GM08714 (cell line): ENCODE results near the gene HOXA3.

ENCODE experiments used
- H3K4me3 ChIP-seq: fragments of 200-500 bp; sonication (Bioruptor generic); 2 replicates; pipeline ENCODE4 v1.5.1; 2014; ENCODE audit warnings: mild to moderate bottlenecking, low read length, inconsistent platforms
- ZNF274 ChIP-seq: IDR thresholded peaks from 2 replicates; pipeline ENCODE4 v1.6.1; 2012; ENCODE audit warnings: mild to moderate bottlenecking, low read depth, low read length

The HOXA3 gene

GRCh38 chr7:27154901-27155815 lies 2.8 kb upstream of the HOXA3 start:
- H3K4me3 ChIP-seq: no peak overlapping the region; the same call in 1 of the 2 replicates
- TF ChIP-seq ZNF274: no peak

- no peak for TF ChIP-seq ZNF274
- H3K4me3 ChIP-seq: no peak overlapping the region
Measured at GRCh38 chr7:27154369-27154768, 2.0 kb upstream of the HOXA3 start.

DNA sequence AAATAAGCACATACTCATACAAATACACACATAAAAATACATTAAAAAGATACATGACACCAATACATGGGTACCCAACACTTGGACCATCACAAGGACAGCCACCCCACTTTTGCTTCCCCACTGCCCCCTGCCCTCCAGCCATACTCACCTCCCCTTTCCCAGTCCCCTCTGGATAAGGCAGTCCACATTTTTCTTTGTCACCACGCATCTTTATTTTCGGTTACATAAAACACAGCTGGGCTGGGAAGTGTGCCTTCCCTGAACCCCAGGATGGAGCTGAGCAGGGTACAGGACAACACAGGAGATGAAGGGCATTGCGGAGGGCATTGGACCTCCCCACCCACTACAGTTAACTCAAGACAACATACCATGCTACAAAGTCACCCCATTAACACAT lies 1.1 kb upstream of the HOXA3 start:
- H3K4me3 ChIP-seq: no peak overlapping the region
- no peak for TF ChIP-seq ZNF274

GRCh38 chr7:27152816-27153442 lies 546 bp upstream of the HOXA3 start:
- no peak overlapping the region for H3K4me3 ChIP-seq
- no peak for TF ChIP-seq ZNF274

DNA sequence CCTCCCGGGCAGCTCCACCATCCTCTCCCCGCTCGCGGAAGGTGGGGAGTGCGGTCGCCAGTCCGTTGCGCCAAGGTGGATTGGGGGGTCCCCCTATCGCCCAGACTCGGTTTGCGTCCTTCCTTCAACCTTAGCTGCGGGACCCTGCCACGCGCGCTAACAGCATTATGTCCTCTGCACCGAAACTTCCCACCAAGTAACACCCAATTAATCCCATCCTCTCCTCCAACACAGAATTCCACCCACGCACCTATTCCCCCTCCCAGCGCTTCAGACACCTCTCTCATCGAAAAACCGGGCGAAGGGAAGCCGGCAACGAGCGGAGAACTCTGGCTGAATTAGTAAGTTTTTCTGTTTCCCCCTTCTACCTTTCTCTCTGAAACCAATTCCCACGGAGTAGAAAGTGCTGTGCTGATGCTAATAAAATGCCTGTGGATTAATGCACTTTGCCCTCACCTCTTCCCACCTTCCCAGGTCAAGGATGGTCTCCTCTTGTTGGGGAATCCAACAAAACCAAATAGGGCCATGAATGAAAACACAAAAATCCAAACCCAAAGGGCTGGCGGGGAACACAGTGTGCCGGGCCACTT lies 947 bp downstream of the HOXA3 start:
- peak overlapping the region; percentile 37; the same call in 1 of the 2 replicates for H3K4me3 ChIP-seq
- TF ChIP-seq ZNF274: no peak

DNA sequence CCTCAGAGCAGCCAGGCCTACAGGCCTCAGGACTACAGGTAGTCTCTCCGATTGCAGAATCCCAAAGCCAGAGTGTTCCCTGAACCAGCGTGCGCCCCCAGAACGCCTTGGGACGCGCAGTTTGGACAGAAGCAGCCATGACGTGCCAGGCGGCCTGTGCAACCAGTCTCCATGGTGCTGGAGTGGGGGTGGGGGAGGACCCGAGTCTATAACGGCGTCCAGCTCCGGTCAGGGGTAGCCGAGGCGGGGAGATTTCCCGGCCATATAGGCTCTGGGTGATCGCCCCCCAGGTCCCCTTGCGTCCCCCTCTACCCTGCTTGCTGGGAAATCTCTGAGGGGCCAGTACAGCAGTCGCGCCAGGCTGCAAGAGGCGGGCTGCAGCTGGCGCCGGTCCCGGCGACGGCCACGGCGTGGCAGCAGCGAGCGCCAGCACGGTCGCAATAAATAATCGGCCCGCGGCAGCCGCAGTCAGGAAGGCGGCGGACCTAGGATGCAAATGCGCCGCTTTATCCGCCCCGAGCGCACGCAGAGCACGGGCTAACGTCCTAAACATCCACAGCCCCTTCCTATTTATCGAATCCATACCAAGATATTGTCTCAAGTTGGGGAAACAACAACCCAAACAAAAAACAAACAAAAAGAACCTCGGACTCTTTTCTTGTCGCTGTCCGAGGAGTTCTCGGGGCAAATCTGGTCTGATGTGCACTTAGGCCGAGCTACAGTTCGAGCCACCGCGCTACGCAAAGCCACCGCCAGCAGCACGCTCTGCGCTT lies 1.6 kb downstream of the HOXA3 start:
- TF ChIP-seq ZNF274: no peak
- H3K4me3 ChIP-seq: peak overlapping the region; percentile 37

DNA sequence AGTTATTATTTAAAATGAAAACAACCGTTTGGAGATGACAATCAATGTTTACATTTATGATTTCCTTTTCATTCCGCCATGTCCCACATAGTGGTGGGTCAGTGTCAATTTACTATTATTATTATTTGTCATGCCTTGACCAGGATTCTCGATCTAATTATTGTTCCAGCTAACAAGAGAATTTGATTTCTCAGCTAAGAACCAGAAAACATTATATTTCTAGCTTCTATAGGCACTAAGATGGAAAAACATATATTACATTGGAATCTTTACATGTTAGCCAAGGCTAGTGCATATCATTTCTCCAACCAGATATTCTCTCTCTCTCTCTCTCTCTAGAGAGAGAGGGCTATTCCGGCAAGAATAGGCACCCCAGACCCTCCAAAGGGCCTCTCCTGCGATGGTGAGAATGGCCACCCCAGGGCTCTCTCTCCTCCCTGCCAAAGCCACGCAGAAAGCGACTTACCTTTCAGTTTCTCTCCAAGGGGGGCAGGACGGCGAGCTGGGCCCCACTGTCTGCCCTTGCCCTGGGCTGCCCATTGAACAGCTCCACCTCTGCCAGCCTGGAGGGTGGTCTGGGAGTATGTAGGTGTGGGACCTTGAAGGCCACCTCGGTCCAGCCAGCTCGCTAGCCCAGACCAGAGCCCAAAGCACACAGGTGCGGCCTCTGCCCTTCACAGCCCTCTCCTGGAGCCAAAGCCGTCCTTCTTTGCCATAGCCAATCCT lies 2.4 kb downstream of the HOXA3 start:
- H3K4me3 ChIP-seq: peak overlapping the region; percentile 8
- no peak for TF ChIP-seq ZNF274

DNA sequence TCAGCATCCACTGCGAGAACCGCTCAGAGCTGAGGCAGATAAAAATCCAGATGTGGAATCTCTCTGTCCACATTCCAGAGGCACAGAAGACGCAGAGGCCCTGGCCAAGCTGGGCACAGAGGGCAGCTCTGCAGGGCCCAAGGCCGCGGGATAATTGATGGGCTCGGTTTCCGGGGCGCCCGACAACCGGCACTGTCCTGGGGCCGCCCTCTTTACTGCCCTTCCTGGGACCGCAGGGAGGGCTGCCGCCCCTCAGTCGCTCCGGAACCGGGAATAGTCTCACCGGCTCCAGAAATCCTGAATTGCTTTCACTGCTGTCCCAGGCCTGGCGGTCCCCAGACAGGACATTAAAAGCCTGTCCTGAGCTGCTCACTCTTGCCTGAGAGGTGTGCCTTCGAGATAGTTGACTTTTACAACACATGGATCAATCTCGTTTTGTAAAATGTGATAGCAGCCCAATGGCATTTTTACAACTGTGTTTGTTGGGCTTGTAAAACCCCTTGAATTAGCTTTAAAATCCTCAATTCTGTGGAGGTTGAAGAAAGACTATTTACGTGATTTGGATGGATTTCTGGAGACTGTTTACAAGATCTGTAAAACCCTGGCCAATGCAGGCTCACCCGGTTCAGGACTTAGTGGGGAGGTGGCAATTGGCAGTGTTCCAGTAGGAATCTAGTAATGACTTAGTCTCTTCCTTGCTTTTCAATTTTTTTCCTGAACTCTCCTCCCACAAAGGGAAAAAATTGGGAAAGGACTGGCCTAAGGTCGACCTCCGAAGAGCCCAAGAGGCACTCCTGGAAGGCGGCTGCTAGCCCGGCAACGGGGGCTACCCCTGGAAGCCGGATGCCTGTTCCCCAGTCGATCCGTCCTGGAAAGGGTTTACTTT lies 3.4 kb downstream of the HOXA3 start:
- no peak for TF ChIP-seq ZNF274
- H3K4me3 ChIP-seq: no peak overlapping the region; the same call in 1 of the 2 replicates

DNA sequence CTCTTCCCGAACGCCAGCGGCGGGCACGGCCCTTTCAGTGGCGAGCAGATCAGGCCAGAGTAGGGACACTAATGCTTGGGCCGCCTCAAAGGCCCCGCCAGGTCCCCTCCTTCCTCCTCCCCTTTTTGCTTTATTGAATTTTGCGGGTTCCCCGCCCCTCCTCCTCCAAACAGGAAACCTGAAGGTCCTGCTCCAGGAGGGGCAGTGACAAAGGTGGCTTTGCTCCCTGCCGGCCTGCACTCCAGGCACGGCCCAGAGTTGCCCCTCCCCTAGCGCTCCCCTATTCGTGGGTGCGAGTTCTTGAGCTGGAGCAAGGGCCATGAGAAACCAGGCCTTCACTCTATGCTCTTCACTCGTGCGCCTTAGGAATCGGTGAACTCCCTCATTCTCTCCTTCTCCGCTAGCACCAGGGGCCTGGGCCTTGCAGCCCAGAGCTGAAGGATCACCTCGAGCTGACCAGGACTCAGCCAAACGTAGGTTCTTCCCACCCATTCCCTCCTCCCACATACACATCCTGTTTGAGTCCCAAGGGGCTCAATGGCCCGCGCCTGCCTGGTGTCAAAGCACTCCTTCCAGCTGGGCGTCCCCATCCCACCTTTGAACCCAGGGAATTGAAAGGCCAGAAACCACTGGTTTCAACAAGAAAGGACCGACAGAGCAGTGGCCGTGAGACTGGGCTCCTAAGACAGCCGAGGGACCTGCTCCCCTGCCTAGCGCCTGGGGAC lies 4.2 kb downstream of the HOXA3 start:
- no peak overlapping the region for H3K4me3 ChIP-seq
- TF ChIP-seq ZNF274: no peak

- no peak for TF ChIP-seq ZNF274
- no peak within 1 kb of the TSS for H3K4me3 ChIP-seq
Measured at GRCh38 chr7:27147199-27148030, 5.0 kb downstream of the HOXA3 start, which contains the start of gene HOXA6. TSS of gene HOXA6 (minus strand) at chr7:27147774. CDS start at chr7:27147749, 25 bp downstream.

GRCh38 chr7:27146491-27147198 lies 5.7 kb downstream of the HOXA3 start:
- H3K4me3 ChIP-seq: no peak overlapping the region
- no peak for TF ChIP-seq ZNF274
